Measurements from ENCODE around the gene FARP1.
A peak's percentile ranks its signal among the peaks of the same experiment; 100 is the strongest.

Gene FARP1

DNA sequence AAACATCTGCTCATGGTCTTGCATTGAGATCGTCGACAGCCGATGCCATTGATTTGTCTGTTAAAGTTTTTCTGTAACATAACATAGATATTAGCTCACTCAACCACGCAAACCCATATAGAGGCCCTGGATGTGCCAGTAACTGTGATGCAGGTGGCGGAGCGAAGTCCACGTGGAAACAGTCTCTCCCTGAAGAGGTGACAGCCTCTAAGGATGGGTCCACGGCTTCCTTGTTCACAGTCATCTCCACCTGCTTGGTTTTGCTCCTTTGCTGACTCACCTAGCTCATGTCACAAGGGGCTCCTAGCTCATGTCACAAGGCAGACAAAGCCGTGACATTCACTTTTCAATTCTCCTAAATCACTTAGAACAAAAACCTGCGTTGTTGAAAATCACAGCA is 42.4 kb upstream of the FARP1 start:
- ChIA-PET POLR2A (ENCODE audit: low non-redundant PET) (no interaction called here), CTCF (interaction anchor here (0.7 kb wide), 1 partner anchor 1360 kb away, joined by 4 read pairs; no protein-coding TSS in a partner anchor)
- TF ChIP-seq CTCF (conservative IDR thresholded peaks at IDR 0.05; ENCODE audit: low read depth): no peak
- no peak overlapping the region for H3K27ac ChIP-seq
- DNase-seq (ENCODE audit: low spot score): no peak

DNA sequence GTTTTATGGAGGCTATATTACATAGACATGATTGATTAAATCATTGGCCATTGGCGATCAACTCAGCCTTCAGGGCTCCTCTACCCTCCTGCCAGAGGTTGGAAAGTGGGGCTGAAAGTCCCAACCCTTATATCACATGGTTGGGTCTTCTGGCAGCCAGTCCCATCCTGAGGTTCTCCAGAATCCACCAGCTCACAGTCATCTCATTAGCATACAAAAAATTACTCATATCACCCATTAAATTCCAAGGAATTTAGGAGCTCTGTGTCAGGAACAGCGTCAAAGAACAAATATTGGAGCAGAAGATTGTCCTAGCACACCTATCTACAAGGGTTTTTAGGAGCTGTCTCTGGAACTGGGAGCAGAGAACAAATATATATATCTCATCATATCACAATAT is 39.4 kb upstream of the FARP1 start:
- no peak for DNase-seq (ENCODE audit: low spot score)
- ChIA-PET CTCF (no interaction called here), POLR2A (ENCODE audit: low non-redundant PET) (no interaction called here)
- H3K27ac ChIP-seq: no peak overlapping the region
- no peak for TF ChIP-seq CTCF (conservative IDR thresholded peaks at IDR 0.05; ENCODE audit: low read depth)

- CTCF ChIA-PET: no interaction called here
These were observed 38.7 kb upstream of the FARP1 start for GRCh38 chr13:98103942-98104880.

GRCh38 chr13:98105929-98106336 is 37.0 kb upstream of the FARP1 start:
- ChIA-PET CTCF (no interaction called here), POLR2A (ENCODE audit: low non-redundant PET) (no interaction called here)
- no peak for TF ChIP-seq CTCF (conservative IDR thresholded peaks at IDR 0.05; ENCODE audit: low read depth)
- no peak overlapping the region for H3K27ac ChIP-seq
- DNase-seq (ENCODE audit: low spot score): no peak

More at GRCh38 chr13:98103942-98104880, 38.7 kb upstream of the FARP1 start:
- POLR2A ChIA-PET (ENCODE audit: low non-redundant PET): no interaction called here
- TF ChIP-seq CTCF (conservative IDR thresholded peaks at IDR 0.05; ENCODE audit: low read depth): no peak
- H3K27ac ChIP-seq: no peak overlapping the region
- DNase-seq (ENCODE audit: low spot score): peak; percentile 28

GRCh38 chr13:98108341-98108740 is 34.6 kb upstream of the FARP1 start:
- DNase-seq (ENCODE audit: low spot score): no peak
- H3K27ac ChIP-seq: no peak overlapping the region
- ChIA-PET CTCF (interaction anchor here (0.6 kb wide), 1 partner anchor 163 kb away, joined by 3 read pairs; no protein-coding TSS in a partner anchor), POLR2A (ENCODE audit: low non-redundant PET) (no interaction called here)
- TF ChIP-seq CTCF (conservative IDR thresholded peaks at IDR 0.05; ENCODE audit: low read depth): no peak

DNA sequence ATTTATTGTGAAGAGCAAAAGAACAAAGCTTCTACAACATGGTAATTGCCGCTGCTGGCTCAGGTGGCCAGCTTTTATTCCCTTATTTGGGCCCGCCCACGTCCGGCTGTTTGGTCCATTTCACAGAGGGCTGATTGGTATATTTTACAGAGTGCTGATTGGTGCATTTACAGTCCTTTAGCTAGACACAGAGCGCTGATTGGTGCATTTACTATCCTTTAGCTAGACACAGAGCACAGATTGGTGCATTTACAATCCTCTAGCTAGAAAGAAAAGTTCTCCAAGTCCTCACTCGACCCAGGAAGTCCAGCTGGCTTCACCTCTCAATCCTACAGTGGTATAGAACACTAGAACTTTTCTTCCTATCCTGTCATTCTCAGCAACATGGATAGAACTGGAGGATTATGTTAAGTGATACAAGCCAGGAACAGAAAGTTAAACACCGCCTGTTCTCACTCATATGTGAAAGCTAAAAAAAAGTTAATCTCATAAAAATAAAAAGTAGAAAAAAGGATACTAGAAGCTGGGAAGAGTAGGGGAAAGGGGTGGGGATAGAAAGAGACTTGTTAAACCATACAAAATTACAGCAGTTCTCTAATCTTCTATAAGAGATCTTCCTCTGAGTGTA is 33.6 kb upstream of the FARP1 start:
- ChIA-PET POLR2A (ENCODE audit: low non-redundant PET) (no interaction called here), CTCF (interaction anchor here (0.6 to 0.7 kb wide), 3 partner anchors 254 to 373 kb away, joined by 3 to 4 read pairs (median 3); no protein-coding TSS in a partner anchor)
- no peak for TF ChIP-seq CTCF (conservative IDR thresholded peaks at IDR 0.05; ENCODE audit: low read depth)
- no peak overlapping the region for H3K27ac ChIP-seq
- DNase-seq (ENCODE audit: low spot score): no peak
